Measurements from ENCODE around the gene STPG1. TPM values are rescaled to one million over a fixed set of nuclear protein-coding genes. Genes with fewer than 3 reads are reported as not detected.
"Not testable (repeated sequence)": the region's sequence is repeated elsewhere in the genome, so short reads cannot be mapped to it uniquely, and the experiment has no call there.

Gene STPG1
- 1 to 10 TPM; 2.2 to 5.6 (median 4.1) TPM for total RNA-seq

GRCh38 chr1:24413350-24414163 lies at the start of gene STPG1:
Gene STPG1 (minus strand): TSS chr1:24413782. CDS start chr1:24401388, 12,394 bp downstream.
- H3K27me3 ChIP-seq = no peaks in the 10 kb centered on the region
- 20% methylated on average over 20 of the region's 48 CpGs for WGBS
- TF ChIP-seq CTCF (IDR thresholded peaks at IDR 0.05) (peak in 1 of 3 experiments; percentile 8), POLR2A (IDR thresholded peaks at IDR 0.05; ENCODE audit: low read depth) (no peak), EP300 (IDR thresholded peaks at IDR 0.05) (no peak), POLR2AphosphoS5 (IDR thresholded peaks at IDR 0.05) (peak; percentile 43 to 48)
- DNase-seq (ENCODE audit: extremely low spot score) = peak; percentile 97
- H3K4me1 ChIP-seq = peaks cover 24 to 46% (median 32%) of the 10 kb centered on the region in 4 donors
- peak within 1 kb of the TSS; percentile 38 to 71 (median 66) for H3K27ac ChIP-seq (replicated peaks in 1 of 4)
- intact Hi-C loops (cut with DNase I) = loop anchor here (10.0 kb wide), 1 partner anchor 91 kb away; the partner anchor contains the start of gene RCAN3
- H3K36me3 ChIP-seq = no peaks in the 10 kb centered on the region
- peak within 1 kb of the TSS; percentile 69 to 83 (median 76) for H3K4me3 ChIP-seq
- H3K9me3 ChIP-seq = no peaks in the 10 kb centered on the region

GRCh38 chr1:24462128-24462527 lies 48.5 kb upstream of the STPG1 start:
- H3K27me3 ChIP-seq; H3K4me3 ChIP-seq; H3K27ac ChIP-seq (replicated peaks in 1 of 4); H3K9me3 ChIP-seq; H3K4me1 ChIP-seq; DNase-seq (ENCODE audit: extremely low spot score); intact Hi-C loops (cut with DNase I): not testable (repeated sequence)
- H3K36me3 ChIP-seq = peaks cover 6 to 88% (median 47%) of the 10 kb centered on the region in 4 donors
- 78% methylated on average over 4 of the region's 4 CpGs for WGBS

GRCh38 chr1:24459551-24460266 lies 46.1 kb upstream of the STPG1 start:
- Histone ChIP-seq H3K4me3 (no peak overlapping the region), H3K36me3 (peaks cover 13 to 90% (median 57%) of the 10 kb centered on the region in 4 donors), H3K4me1 (no peaks in the 10 kb centered on the region), H3K27me3 (no peaks in the 10 kb centered on the region), H3K27ac (replicated peaks in 1 of 4) (no peak overlapping the region), H3K9me3 (no peaks in the 10 kb centered on the region)
- no peak for TF ChIP-seq EP300 (IDR thresholded peaks at IDR 0.05)
- no peak for TF ChIP-seq POLR2A (IDR thresholded peaks at IDR 0.05; ENCODE audit: low read depth)
- DNase-seq (ENCODE audit: extremely low spot score) = no peak
- WGBS = 92% methylated on average over 6 of the region's 6 CpGs
- intact Hi-C loops (cut with DNase I) = no loop called here

GRCh38 chr1:24457866-24458265 lies 44.3 kb upstream of the STPG1 start:
- TF ChIP-seq POLR2A (IDR thresholded peaks at IDR 0.05; ENCODE audit: low read depth) (no peak), EP300 (IDR thresholded peaks at IDR 0.05) (no peak), POLR2AphosphoS5 (IDR thresholded peaks at IDR 0.05) (no peak)
- Histone ChIP-seq H3K36me3 (peaks cover 16 to 94% (median 64%) of the 10 kb centered on the region in 4 donors), H3K4me3 (no peak overlapping the region), H3K4me1 (no peaks in the 10 kb centered on the region), H3K9me3 (no peaks in the 10 kb centered on the region), H3K27ac (replicated peaks in 1 of 4) (no peak overlapping the region), H3K27me3 (no peaks in the 10 kb centered on the region)
- intact Hi-C loops (cut with DNase I) = no loop called here
- WGBS = 91% methylated on average over 3 of the region's 3 CpGs
- no peak for DNase-seq (ENCODE audit: extremely low spot score)

GRCh38 chr1:24455272-24455671 lies 41.7 kb upstream of the STPG1 start:
- TF ChIP-seq EP300 (IDR thresholded peaks at IDR 0.05) = no peak
- no peak for TF ChIP-seq POLR2AphosphoS5 (IDR thresholded peaks at IDR 0.05)
- TF ChIP-seq POLR2A (IDR thresholded peaks at IDR 0.05; ENCODE audit: low read depth) = no peak
- TF ChIP-seq CTCF (IDR thresholded peaks at IDR 0.05) = no peak
- intact Hi-C loops (cut with DNase I) = no loop called here
- 99% methylated on average over 5 of the region's 5 CpGs for WGBS

GRCh38 chr1:24454673-24455072 lies 41.1 kb upstream of the STPG1 start:
- no peaks in the 10 kb centered on the region for H3K9me3 ChIP-seq
- intact Hi-C loops (cut with DNase I) = no loop called here
- DNase-seq (ENCODE audit: extremely low spot score) = no peak
- H3K27me3 ChIP-seq = no peaks in the 10 kb centered on the region
- 79% methylated on average over 5 of the region's 5 CpGs for WGBS
- TF ChIP-seq CTCF (IDR thresholded peaks at IDR 0.05) (no peak), POLR2AphosphoS5 (IDR thresholded peaks at IDR 0.05) (no peak), EP300 (IDR thresholded peaks at IDR 0.05) (no peak), POLR2A (IDR thresholded peaks at IDR 0.05; ENCODE audit: low read depth) (no peak)
- no peak overlapping the region for H3K4me3 ChIP-seq
- H3K36me3 ChIP-seq = peaks cover 22 to 96% (median 73%) of the 10 kb centered on the region in 4 donors
- no peaks in the 10 kb centered on the region for H3K4me1 ChIP-seq
- no peak overlapping the region for H3K27ac ChIP-seq (replicated peaks in 1 of 4)

More at GRCh38 chr1:24455272-24455671, 41.7 kb upstream of the STPG1 start:
- H3K36me3 ChIP-seq = peaks cover 16 to 96% (median 71%) of the 10 kb centered on the region in 4 donors
- H3K9me3 ChIP-seq = no peaks in the 10 kb centered on the region
- H3K27ac ChIP-seq (replicated peaks in 1 of 4) = no peak overlapping the region
- no peaks in the 10 kb centered on the region for H3K4me1 ChIP-seq
- H3K4me3 ChIP-seq = no peak overlapping the region
- DNase-seq (ENCODE audit: extremely low spot score) = no peak
- H3K27me3 ChIP-seq = no peaks in the 10 kb centered on the region
